AG09309 (cell line): ENCODE results near the gene MIOS.

Experiments used
- DNase-seq: peaks from one replicate; pipeline ENCODE4 v3.0.0-alpha.2; 2010; ENCODE audit warnings: low read depth
- H3K4me3 ChIP-seq: 2 replicates; pipeline ENCODE4 v1.5.1; 2011; ENCODE audit warnings: mild to moderate bottlenecking, low read depth, low read length, moderate library complexity; ENCODE audit not compliant: control insufficient read depth
- CTCF ChIP-seq: IDR thresholded peaks from 2 replicates; pipeline ENCODE4 v1.5.1; 2011; ENCODE audit warnings: mild to moderate bottlenecking, low read depth, low read length, inconsistent platforms; ENCODE audit not compliant: insufficient read depth, control insufficient read depth; ENCODE audit errors: missing control alignments

The MIOS gene

GRCh38 chr7:7568553-7568952, 1.9 kb downstream of the MIOS start:
- no peak for DNase-seq
- TF ChIP-seq CTCF, result no peak
- H3K4me3 ChIP-seq, result peak overlapping the region; percentile 74

- H3K4me3 ChIP-seq, result no peak overlapping the region
These were observed 2.4 kb downstream of the MIOS start for GRCh38 chr7:7569081-7569527.

GRCh38 chr7:7569615-7570014, 2.9 kb downstream of the MIOS start:
- H3K4me3 ChIP-seq, result no peak overlapping the region
- no peak for DNase-seq
- no peak for TF ChIP-seq CTCF

More at GRCh38 chr7:7569081-7569527, 2.4 kb downstream of the MIOS start:
- TF ChIP-seq CTCF, result no peak
- no peak for DNase-seq

- no peak for DNase-seq
- TF ChIP-seq CTCF, result no peak
- H3K4me3 ChIP-seq, result no peak overlapping the region
These were observed 3.9 kb downstream of the MIOS start for GRCh38 chr7:7570584-7570983.

GRCh38 chr7:7573701-7574100, 7.0 kb downstream of the MIOS start:
- no peak for DNase-seq
- no peak overlapping the region for H3K4me3 ChIP-seq
- TF ChIP-seq CTCF, result no peak

- H3K4me3 ChIP-seq, result no peak overlapping the region
- no peak for TF ChIP-seq CTCF
These were observed 9.7 kb downstream of the MIOS start for GRCh38 chr7:7576344-7576743.

GRCh38 chr7:7577888-7578287, 11.2 kb downstream of the MIOS start:
- no peak for TF ChIP-seq CTCF
- no peak overlapping the region for H3K4me3 ChIP-seq
- no peak for DNase-seq

More at GRCh38 chr7:7576344-7576743, 9.7 kb downstream of the MIOS start:
- no peak for DNase-seq
